Natural killer cell (primary cell): Measurements from ENCODE around the gene POU3F1. TPM values are rescaled to one million over a fixed set of nuclear protein-coding genes. Genes with fewer than 3 reads are reported as not detected.

Experiments
- ATAC-seq, 3 donors: fragments of 150-1000 bp in 2 of 3; fragments of 200-7000 bp in 1 of 3; cut with Tn5 transposase; 1 replicate in 1 of 3; 2 replicates in 2 of 3; pipeline ENCODE4 v1.10.0; 2021; ENCODE audit warnings: mild to moderate bottlenecking in 2 of 3, moderate library complexity in 2 of 3
- DNase-seq, 2 donors: peaks; one replicate each; pipeline versions ENCODE4 v3.0.0 to v3.0.0-alpha.2; 2013 to 2021; ENCODE audit warnings: mixed read lengths in 1 of 2
- H3K27ac ChIP-seq: one replicate; pipeline ENCODE4 v1.5.1; 2013; ENCODE audit warnings: mild to moderate bottlenecking, low read length
- H3K27me3 ChIP-seq: one replicate; pipeline ENCODE4 v1.6.1; 2013; ENCODE audit warnings: low read length; ENCODE audit not compliant: control insufficient read depth, insufficient read depth
- H3K36me3 ChIP-seq: one replicate; pipeline ENCODE4 v1.6.1; 2013; ENCODE audit warnings: low read length; ENCODE audit not compliant: control insufficient read depth, insufficient read depth
- H3K4me1 ChIP-seq: one replicate; pipeline ENCODE4 v1.6.1; 2013; ENCODE audit warnings: low read length; ENCODE audit not compliant: control insufficient read depth, insufficient read depth
- H3K4me3 ChIP-seq: one replicate; pipeline ENCODE4 v1.5.1; 2013; ENCODE audit warnings: low read length
- H3K9me3 ChIP-seq: one replicate; pipeline ENCODE4 v1.6.1; 2013; ENCODE audit warnings: low read length; ENCODE audit not compliant: control insufficient read depth, insufficient read depth
- H3K27ac Mint-ChIP-seq, 2 donors: one replicate each; pipeline ENCODE4 v1.8.0; 2022; ENCODE audit warnings: mild to moderate bottlenecking in 2 of 2, mixed read lengths in 2 of 2, moderate library complexity in 1 of 2
- H3K27me3 Mint-ChIP-seq, 2 donors: one replicate each; pipeline ENCODE4 v1.8.0; 2022; ENCODE audit warnings: low read depth in 2 of 2, mixed read lengths in 2 of 2
- H3K36me3 Mint-ChIP-seq: one replicate; pipeline ENCODE4 v1.8.0; 2022; ENCODE audit warnings: mixed read lengths
- H3K4me1 Mint-ChIP-seq, 2 donors: one replicate each; pipeline ENCODE4 v1.8.0; 2022; ENCODE audit warnings: mixed read lengths in 2 of 2
- H3K4me3 Mint-ChIP-seq: one replicate; pipeline ENCODE4 v1.8.0; 2022; ENCODE audit warnings: mild to moderate bottlenecking, moderate library complexity, mixed read lengths
- H3K9me3 Mint-ChIP-seq, 2 donors: one replicate each; pipeline ENCODE4 v1.8.0; 2022; ENCODE audit warnings: mixed read lengths in 2 of 2
- CTCF ChIP-seq: fragments of 200-600 bp; IDR thresholded peaks from one replicate; pipeline ENCODE4 v1.8.0; 2022; ENCODE audit warnings: antibody characterized with exemption
- WGBS: methylation state at CpG from one replicate; pipeline ENCODE4 v1.1.7; 2013; ENCODE audit warnings: missing lambda C conversion rate; ENCODE audit not compliant: insufficient coverage; 5-methylcytosine and 5-hydroxymethylcytosine counted together
- intact Hi-C: fragments of 100-400 bp; cut with micrococcal nuclease; formaldehyde crosslinking; loops from one replicate; pipeline ENCODE4 v1.14.2; 2022
- total RNA-seq, 4 donors: library from RNA; stranded (reverse); fragments of 120-200 nt in 1 of 4; gene quantifications; one replicate each; pipeline versions ENCODE4 v1.2.3 to v1.2.4, GENCODE V29; 2013 to 2022

The POU3F1 gene
- total RNA-seq, 3 donors from 2014 or later (not counting 1 experiment from before 2014, with no cell fraction given): 0.12 to 0.15 TPM; not detected in 1

GRCh38 chr1:38076038-38076437 is 29.4 kb upstream of the POU3F1 start:
- Mint-ChIP-seq H3K4me1 (no peaks in the 10 kb centered on the region), H3K27me3 (peaks cover 17 to 18% of the 10 kb centered on the region in 2 donors), H3K27ac (no peak overlapping the region), H3K36me3 (no peaks in the 10 kb centered on the region), H3K4me3 (no peak overlapping the region), H3K9me3 (no peaks in the 10 kb centered on the region)
- DNase-seq (no peak), ATAC-seq (no peak)
- Histone ChIP-seq H3K27ac (no peak overlapping the region), H3K27me3 (no peaks in the 10 kb centered on the region), H3K4me1 (no peaks in the 10 kb centered on the region), H3K9me3 (no peaks in the 10 kb centered on the region), H3K4me3 (no peak overlapping the region), H3K36me3 (no peaks in the 10 kb centered on the region)
- 19% methylated on average over 6 of the region's 6 CpGs for WGBS
- no peak for TF ChIP-seq CTCF
- intact Hi-C loops: no loop called here

GRCh38 chr1:38075191-38075590 is 28.6 kb upstream of the POU3F1 start:
- no peak for DNase-seq
- intact Hi-C loops: no loop called here
- Histone ChIP-seq H3K27ac (no peak overlapping the region), H3K4me3 (no peak overlapping the region), H3K36me3 (no peaks in the 10 kb centered on the region), H3K9me3 (no peaks in the 10 kb centered on the region), H3K27me3 (no peaks in the 10 kb centered on the region), H3K4me1 (no peaks in the 10 kb centered on the region)
- no peak overlapping the region for H3K4me3 Mint-ChIP-seq
- 89% methylated on average over 4 of the region's 5 CpGs for WGBS
- ATAC-seq: no peak
- TF ChIP-seq CTCF: no peak
- H3K27ac Mint-ChIP-seq: no peak overlapping the region
- H3K9me3 Mint-ChIP-seq: no peaks in the 10 kb centered on the region
- peaks cover 19 to 27% of the 10 kb centered on the region in 2 donors for H3K27me3 Mint-ChIP-seq
- no peaks in the 10 kb centered on the region for H3K36me3 Mint-ChIP-seq
- H3K4me1 Mint-ChIP-seq: no peaks in the 10 kb centered on the region

GRCh38 chr1:38074302-38074677 is 27.7 kb upstream of the POU3F1 start:
- H3K27ac ChIP-seq: no peak overlapping the region
- H3K27ac Mint-ChIP-seq: no peak overlapping the region
- H3K4me3 ChIP-seq: no peak overlapping the region
- H3K4me1 ChIP-seq: no peaks in the 10 kb centered on the region
- no peak for TF ChIP-seq CTCF
- 86% methylated on average over 4 of the region's 4 CpGs for WGBS
- no peak overlapping the region for H3K4me3 Mint-ChIP-seq
- H3K36me3 ChIP-seq: no peaks in the 10 kb centered on the region
- no peaks in the 10 kb centered on the region for H3K36me3 Mint-ChIP-seq
- ATAC-seq: no peak
- no peaks in the 10 kb centered on the region for H3K4me1 Mint-ChIP-seq
- intact Hi-C loops: no loop called here
- H3K9me3 Mint-ChIP-seq: no peaks in the 10 kb centered on the region
- H3K27me3 ChIP-seq: no peaks in the 10 kb centered on the region
- no peak for DNase-seq
- peaks cover 23 to 36% of the 10 kb centered on the region in 2 donors for H3K27me3 Mint-ChIP-seq
- H3K9me3 ChIP-seq: no peaks in the 10 kb centered on the region

- ATAC-seq: no peak
- Histone ChIP-seq H3K36me3 (no peaks in the 10 kb centered on the region), H3K4me1 (no peaks in the 10 kb centered on the region), H3K4me3 (no peak overlapping the region), H3K9me3 (no peaks in the 10 kb centered on the region), H3K27ac (no peak overlapping the region), H3K27me3 (no peaks in the 10 kb centered on the region)
- Mint-ChIP-seq H3K4me1 (no peaks in the 10 kb centered on the region), H3K4me3 (no peak overlapping the region), H3K9me3 (no peaks in the 10 kb centered on the region), H3K36me3 (no peaks in the 10 kb centered on the region), H3K27me3 (peaks cover 23 to 36% of the 10 kb centered on the region in 2 donors), H3K27ac (no peak overlapping the region)
- no peak for DNase-seq
- intact Hi-C loops: no loop called here
- no peak for TF ChIP-seq CTCF
- WGBS: 83% methylated on average over 8 of the region's 9 CpGs
Observed at GRCh38 chr1:38073534-38074301, 27.1 kb upstream of the POU3F1 start.
